GM18873 (cell line): ENCODE measurements around the gene TUBA1A.
"Not testable (repeated sequence)": the region's sequence is repeated elsewhere in the genome, so short reads cannot be mapped to it uniquely, and the experiment has no call there.

ENCODE experiments used
- ATAC-seq: cut with Tn5 transposase; IDR thresholded peaks from one replicate; pipeline ENCODE4 v1.9.1; 2021; ENCODE audit warnings: mild to moderate bottlenecking, moderate library complexity, moderate number of reproducible peaks; ENCODE audit not compliant: unreplicated experiment, low FRiP score

TUBA1A gene

GRCh38 chr12:49161092-49161795, 27.6 kb downstream of the TUBA1A start:
- ATAC-seq, result no peak

GRCh38 chr12:49160399-49160798, 28.5 kb downstream of the TUBA1A start:
- peak; percentile 44 for ATAC-seq

- ATAC-seq, result no peak
Observed at GRCh38 chr12:49154221-49154620, 34.7 kb downstream of the TUBA1A start.

- no peak for ATAC-seq
Observed at GRCh38 chr12:49147384-49147783, 41.5 kb downstream of the TUBA1A start.

- ATAC-seq, result no peak
Observed at GRCh38 chr12:49146406-49146805, 42.5 kb downstream of the TUBA1A start.

GRCh38 chr12:49144384-49144783, 44.5 kb downstream of the TUBA1A start:
- no peak for ATAC-seq

- no peak for ATAC-seq
Observed at GRCh38 chr12:49138999-49139398, 49.9 kb downstream of the TUBA1A start.

GRCh38 chr12:49138587-49138986, 50.3 kb downstream of the TUBA1A start:
- no peak for ATAC-seq

GRCh38 chr12:49137476-49137875, 51.4 kb downstream of the TUBA1A start:
- no peak for ATAC-seq

- ATAC-seq, result not testable (repeated sequence)
Observed at GRCh38 chr12:49136997-49137396, 51.9 kb downstream of the TUBA1A start.
